MM.1S (cell line): ENCODE measurements around the gene CD19.

Experiments used
- DNase-seq: peaks from one replicate; pipeline ENCODE4 v3.0.0-alpha.2; 2015
- H2AFZ ChIP-seq: fragments of 300-600 bp; sonication (generic); 2 replicates; pipeline ENCODE4 v1.6.0; 2016; ENCODE audit warnings: antibody characterized with exemption, low read length
- H3F3A ChIP-seq: fragments of 300-600 bp; sonication (generic); 2 replicates; pipeline ENCODE4 v1.6.1; 2016; ENCODE audit warnings: mild to moderate bottlenecking, antibody characterized with exemption, low read length, moderate library complexity, mixed read lengths; ENCODE audit not compliant: insufficient read depth
- H3K27ac ChIP-seq: fragments of 300-600 bp; sonication (generic); 2 replicates; pipeline ENCODE4 v1.5.1; 2016; ENCODE audit warnings: mild to moderate bottlenecking, low read length
- H3K27me3 ChIP-seq: fragments of 300-600 bp; sonication (generic); replicated peaks from 2 replicates; pipeline ENCODE4 v1.6.0; 2016; ENCODE audit warnings: low read length; ENCODE audit not compliant: insufficient read depth
- H3K36me3 ChIP-seq: fragments of 300-600 bp; sonication (generic); replicated peaks from 2 replicates; pipeline ENCODE4 v1.6.1; 2016; ENCODE audit warnings: mild to moderate bottlenecking, low read length, mixed read lengths; ENCODE audit not compliant: insufficient read depth
- H3K4me1 ChIP-seq: fragments of 300-600 bp; sonication (generic); 2 replicates; pipeline ENCODE4 v1.6.1; 2016; ENCODE audit warnings: low read length, mixed read lengths
- H3K4me2 ChIP-seq: fragments of 300-600 bp; sonication (generic); 2 replicates; pipeline ENCODE4 v1.6.0; 2016; ENCODE audit warnings: low read depth, low read length
- H3K4me3 ChIP-seq: fragments of 300-600 bp; sonication (generic); 2 replicates; pipeline ENCODE4 v1.5.1; 2016; ENCODE audit warnings: low read length, mixed read lengths
- H3K79me2 ChIP-seq: fragments of 300-600 bp; sonication (generic); 2 replicates; pipeline ENCODE4 v1.6.1; 2016; ENCODE audit warnings: mixed run types, low read length, mixed read lengths
- H3K9ac ChIP-seq: fragments of 300-600 bp; sonication (generic); 2 replicates; pipeline ENCODE4 v1.6.1; 2016; ENCODE audit warnings: low read length, mixed read lengths
- H3K9me2 ChIP-seq: fragments of 300-600 bp; sonication (generic); replicated peaks from 2 replicates; pipeline ENCODE4 v1.6.1; 2016; ENCODE audit warnings: mild to moderate bottlenecking, low read length, mixed read lengths; ENCODE audit not compliant: insufficient read depth
- H3K9me3 ChIP-seq: fragments of 300-600 bp; sonication (generic); replicated peaks from 2 replicates; pipeline ENCODE4 v1.6.1; 2016; ENCODE audit warnings: mild to moderate bottlenecking, low read length, mixed read lengths; ENCODE audit not compliant: insufficient read depth
- H4K20me1 ChIP-seq: fragments of 300-600 bp; sonication (generic); 2 replicates; pipeline ENCODE4 v1.6.1; 2016; ENCODE audit warnings: mild to moderate bottlenecking, low read length, moderate library complexity, mixed read lengths; ENCODE audit not compliant: insufficient read depth
- CTCF ChIP-seq: fragments of 300-600 bp; sonication (generic); IDR thresholded peaks from 2 replicates; pipeline ENCODE4 v1.5.1; 2016; ENCODE audit warnings: antibody characterized with exemption, low read length, mixed read lengths
- EZH2 ChIP-seq: fragments of 300-600 bp; sonication (generic); optimal IDR thresholded peaks from 2 replicates; pipeline ENCODE3; 2017; ENCODE audit warnings: low read depth, mild to moderate bottlenecking, antibody characterized with exemption, low read length, mixed read lengths
- EZH2phosphoT487 ChIP-seq: fragments of 300-600 bp; sonication (generic); IDR thresholded peaks from 2 replicates; pipeline ENCODE4 v1.6.1; 2018; ENCODE audit warnings: antibody characterized with exemption, low read length

Gene CD19

GRCh38 chr16:28932339-28933141, 769 bp downstream of the CD19 start:
- H3K9ac ChIP-seq = no peak overlapping the region

DNA sequence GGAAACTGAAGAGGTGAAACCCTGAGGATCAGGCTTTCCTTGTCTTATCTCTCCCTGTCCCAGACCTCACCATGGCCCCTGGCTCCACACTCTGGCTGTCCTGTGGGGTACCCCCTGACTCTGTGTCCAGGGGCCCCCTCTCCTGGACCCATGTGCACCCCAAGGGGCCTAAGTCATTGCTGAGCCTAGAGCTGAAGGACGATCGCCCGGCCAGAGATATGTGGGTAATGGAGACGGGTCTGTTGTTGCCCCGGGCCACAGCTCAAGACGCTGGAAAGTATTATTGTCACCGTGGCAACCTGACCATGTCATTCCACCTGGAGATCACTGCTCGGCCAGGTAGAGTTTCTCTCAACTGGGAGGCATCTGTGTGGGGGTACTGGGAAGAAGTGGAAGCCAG, 1.4 kb downstream of the CD19 start:
- Histone ChIP-seq H3K9ac (no peak overlapping the region), H3F3A (no peaks in the 10 kb centered on the region), H3K79me2 (no peaks in the 10 kb centered on the region), H3K9me2 (no peaks in the 10 kb centered on the region), H2AFZ (no peak overlapping the region), H3K4me3 (no peak overlapping the region), H3K36me3 (no peaks in the 10 kb centered on the region), H3K27ac (no peak overlapping the region), H3K4me2 (no peak overlapping the region), H3K9me3 (no peaks in the 10 kb centered on the region), H4K20me1 (no peaks in the 10 kb centered on the region), H3K4me1 (no peaks in the 10 kb centered on the region), H3K27me3 (no peaks in the 10 kb centered on the region)
- TF ChIP-seq CTCF = no peak
- no peak for TF ChIP-seq EZH2phosphoT487
- no peak for TF ChIP-seq EZH2
- no peak for DNase-seq

More at GRCh38 chr16:28932339-28933141, 769 bp downstream of the CD19 start:
- Histone ChIP-seq H3K36me3 (no peaks in the 10 kb centered on the region), H2AFZ (no peak overlapping the region), H3K4me3 (no peak overlapping the region), H3K27ac (no peak overlapping the region), H3K27me3 (no peaks in the 10 kb centered on the region), H3K9me3 (no peaks in the 10 kb centered on the region), H3K9me2 (no peaks in the 10 kb centered on the region), H3K4me1 (no peaks in the 10 kb centered on the region), H4K20me1 (no peaks in the 10 kb centered on the region), H3F3A (no peaks in the 10 kb centered on the region), H3K4me2 (no peak overlapping the region), H3K79me2 (no peaks in the 10 kb centered on the region)
- TF ChIP-seq EZH2 = no peak
- no peak for TF ChIP-seq EZH2phosphoT487
- no peak for TF ChIP-seq CTCF
- DNase-seq = no peak

DNA sequence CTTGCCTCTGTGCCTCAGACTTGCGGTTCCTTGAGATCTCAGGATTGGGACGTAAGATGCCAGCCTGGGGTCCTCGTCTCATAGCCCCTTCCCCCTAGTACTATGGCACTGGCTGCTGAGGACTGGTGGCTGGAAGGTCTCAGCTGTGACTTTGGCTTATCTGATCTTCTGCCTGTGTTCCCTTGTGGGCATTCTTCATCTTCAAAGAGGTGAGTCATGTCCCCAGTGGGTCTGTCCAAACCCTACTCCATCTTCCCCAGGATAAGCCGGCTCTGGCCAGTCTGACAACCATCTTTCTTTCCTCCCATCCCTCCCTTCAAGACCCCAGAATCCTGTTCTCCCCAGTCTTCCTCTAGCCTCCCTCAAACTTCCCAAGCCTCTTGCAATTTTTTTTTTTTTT, 3.6 kb downstream of the CD19 start:
- H3K27me3 ChIP-seq = peaks cover 6% of the 10 kb centered on the region; the same call in 1 of the 2 replicates
- no peaks in the 10 kb centered on the region for H3K9me3 ChIP-seq
- H2AFZ ChIP-seq = no peak overlapping the region
- no peak for DNase-seq
- no peaks in the 10 kb centered on the region for H3K79me2 ChIP-seq
- no peaks in the 10 kb centered on the region for H3K9me2 ChIP-seq
- H3K27ac ChIP-seq = no peak overlapping the region
- H3K9ac ChIP-seq = no peak overlapping the region
- no peak overlapping the region for H3K4me2 ChIP-seq
- no peaks in the 10 kb centered on the region for H3F3A ChIP-seq
- no peak overlapping the region for H3K4me3 ChIP-seq
- TF ChIP-seq EZH2phosphoT487 (no peak), EZH2 (no peak), CTCF (no peak)
- H3K4me1 ChIP-seq = no peaks in the 10 kb centered on the region
- H4K20me1 ChIP-seq = no peaks in the 10 kb centered on the region
- H3K36me3 ChIP-seq = no peaks in the 10 kb centered on the region
